Choroid plexus epithelial cell (primary cell): ENCODE results near the gene KCNK7.

ENCODE experiments used
- DNase-seq: peaks from one replicate; pipeline ENCODE4 v3.0.0-alpha.2; 2010; ENCODE audit warnings: low read depth
- H3K4me3 ChIP-seq: 2 replicates; pipeline ENCODE4 v1.5.1; 2011; ENCODE audit warnings: low read depth, mild to moderate bottlenecking, control low read depth, low read length, moderate library complexity
- TF ChIP-seq, protein P1 (sequence below): conservative IDR thresholded peaks from 2 replicates; pipeline ENCODE4 v1.5.1; 2011; ENCODE audit warnings: low read depth, mild to moderate bottlenecking, control low read depth, inconsistent platforms, low read length, moderate library complexity

The KCNK7 gene

DNA sequence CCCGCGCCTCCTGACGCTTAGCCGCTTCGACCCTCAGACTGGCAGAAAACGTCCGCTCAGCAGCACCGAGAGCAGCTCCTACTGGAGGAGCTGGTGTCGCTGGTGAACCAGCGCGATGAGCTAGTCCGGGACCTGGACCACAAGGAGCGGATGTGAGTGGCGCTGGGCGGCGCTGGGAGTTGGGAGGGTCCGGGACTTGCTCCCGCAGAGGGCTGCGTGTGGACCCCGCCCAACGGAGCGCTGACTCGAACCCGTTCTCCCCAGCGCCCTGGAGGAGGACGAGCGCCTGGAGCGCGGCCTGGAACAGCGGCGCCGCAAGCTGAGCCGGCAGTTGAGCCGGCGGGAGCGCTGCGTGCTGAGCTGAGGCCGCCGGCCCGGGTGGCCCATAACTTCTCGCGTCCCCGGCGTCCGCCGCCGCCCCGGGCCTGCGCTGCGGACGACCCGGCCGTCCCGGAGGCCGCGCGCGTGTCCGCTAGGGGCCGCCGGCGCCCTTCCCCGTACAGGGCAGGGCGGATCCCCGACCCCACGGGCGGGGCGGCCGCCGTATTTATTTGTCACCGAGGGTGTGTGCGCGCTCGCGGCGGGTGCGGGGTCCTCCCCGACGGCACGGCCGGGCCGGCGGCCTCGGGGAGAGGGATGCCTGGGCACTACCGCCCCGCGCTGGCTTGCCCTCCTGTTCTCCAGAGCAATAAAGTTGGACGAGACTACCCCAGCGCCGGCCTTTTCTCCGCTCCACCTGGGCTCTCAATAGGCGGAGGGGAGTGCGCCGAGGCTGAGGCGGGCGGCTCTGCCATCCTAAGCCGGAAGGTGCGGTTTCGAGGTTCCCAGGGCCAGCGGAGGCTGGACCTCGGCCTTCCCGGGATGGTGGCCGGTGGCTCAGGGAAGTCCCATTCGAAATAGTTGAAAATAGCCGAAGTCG, 3.4 kb downstream of the KCNK7 start:
- TF ChIP-seq, protein P1, sequence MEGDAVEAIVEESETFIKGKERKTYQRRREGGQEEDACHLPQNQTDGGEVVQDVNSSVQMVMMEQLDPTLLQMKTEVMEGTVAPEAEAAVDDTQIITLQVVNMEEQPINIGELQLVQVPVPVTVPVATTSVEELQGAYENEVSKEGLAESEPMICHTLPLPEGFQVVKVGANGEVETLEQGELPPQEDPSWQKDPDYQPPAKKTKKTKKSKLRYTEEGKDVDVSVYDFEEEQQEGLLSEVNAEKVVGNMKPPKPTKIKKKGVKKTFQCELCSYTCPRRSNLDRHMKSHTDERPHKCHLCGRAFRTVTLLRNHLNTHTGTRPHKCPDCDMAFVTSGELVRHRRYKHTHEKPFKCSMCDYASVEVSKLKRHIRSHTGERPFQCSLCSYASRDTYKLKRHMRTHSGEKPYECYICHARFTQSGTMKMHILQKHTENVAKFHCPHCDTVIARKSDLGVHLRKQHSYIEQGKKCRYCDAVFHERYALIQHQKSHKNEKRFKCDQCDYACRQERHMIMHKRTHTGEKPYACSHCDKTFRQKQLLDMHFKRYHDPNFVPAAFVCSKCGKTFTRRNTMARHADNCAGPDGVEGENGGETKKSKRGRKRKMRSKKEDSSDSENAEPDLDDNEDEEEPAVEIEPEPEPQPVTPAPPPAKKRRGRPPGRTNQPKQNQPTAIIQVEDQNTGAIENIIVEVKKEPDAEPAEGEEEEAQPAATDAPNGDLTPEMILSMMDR = peak; percentile 23
- peak overlapping the region; percentile 47 for H3K4me3 ChIP-seq
- DNase-seq = peak; percentile 57

DNA sequence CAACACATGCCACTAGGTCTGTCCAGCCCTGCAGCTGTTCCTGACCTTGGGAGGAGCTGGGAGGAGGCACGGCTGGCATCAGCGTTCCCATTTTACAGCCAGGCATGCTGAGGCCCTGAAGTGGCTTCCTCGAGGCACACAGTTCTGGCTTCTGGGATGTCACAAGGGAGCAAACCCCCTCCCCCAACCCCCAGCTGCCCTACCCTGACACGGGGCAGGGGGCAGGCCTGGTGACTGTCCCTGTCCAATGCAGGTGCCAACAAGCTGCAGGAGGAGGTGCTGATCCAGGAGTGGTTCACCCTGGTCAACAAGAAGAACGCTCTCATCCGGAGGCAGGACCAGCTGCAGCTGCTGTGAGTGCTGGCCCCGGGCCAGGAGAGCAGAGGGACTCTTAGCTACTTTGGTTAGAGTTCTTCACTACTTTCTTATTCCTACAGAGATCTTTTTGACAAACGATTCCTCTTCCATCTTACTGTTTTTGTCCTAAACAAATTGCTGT, 5.3 kb downstream of the KCNK7 start:
- TF ChIP-seq, protein P1 = no peak
- DNase-seq = peak; percentile 78
- no peak overlapping the region for H3K4me3 ChIP-seq

DNA sequence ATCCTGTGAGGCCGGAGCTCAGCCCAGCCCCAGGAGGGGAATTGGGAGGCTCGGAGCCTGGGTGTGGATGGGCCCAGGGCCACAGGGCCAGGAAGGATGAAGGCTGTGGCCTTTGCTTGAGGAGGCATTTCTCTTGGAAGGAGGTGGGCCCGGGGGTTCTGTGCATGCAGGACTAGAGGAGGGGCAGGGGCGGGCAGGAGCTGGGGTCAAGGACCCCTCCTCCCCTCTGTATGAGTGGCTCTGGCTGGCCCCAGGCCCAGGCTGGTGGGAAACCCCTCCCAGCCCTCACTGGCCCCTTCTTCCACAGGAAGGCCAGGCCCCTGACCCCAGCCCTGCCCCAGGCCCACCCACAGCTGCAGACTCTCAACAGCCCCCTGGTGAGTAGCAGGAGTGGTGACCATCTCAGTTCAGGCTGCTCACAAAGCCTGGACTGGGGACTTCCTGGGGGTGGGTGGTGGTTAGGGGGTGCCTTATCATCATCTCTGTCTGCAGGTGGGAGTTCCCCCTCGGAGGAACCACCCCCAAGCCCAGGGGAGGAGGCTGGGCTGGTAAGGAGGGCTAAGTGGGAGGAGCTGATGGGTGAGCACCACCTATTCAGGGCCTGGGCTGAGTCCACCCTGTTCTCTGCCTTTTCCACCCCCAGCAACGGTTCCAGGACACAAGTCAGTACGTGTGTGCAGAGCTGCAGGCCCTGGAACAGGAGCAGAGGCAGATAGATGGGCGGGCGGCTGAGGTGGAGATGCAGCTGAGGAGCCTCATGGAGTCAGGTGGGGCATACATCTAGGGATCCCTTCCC, 6.0 kb downstream of the KCNK7 start:
- TF ChIP-seq, protein P1 = no peak
- H3K4me3 ChIP-seq = no peak overlapping the region
- DNase-seq = peak; percentile 15

DNA sequence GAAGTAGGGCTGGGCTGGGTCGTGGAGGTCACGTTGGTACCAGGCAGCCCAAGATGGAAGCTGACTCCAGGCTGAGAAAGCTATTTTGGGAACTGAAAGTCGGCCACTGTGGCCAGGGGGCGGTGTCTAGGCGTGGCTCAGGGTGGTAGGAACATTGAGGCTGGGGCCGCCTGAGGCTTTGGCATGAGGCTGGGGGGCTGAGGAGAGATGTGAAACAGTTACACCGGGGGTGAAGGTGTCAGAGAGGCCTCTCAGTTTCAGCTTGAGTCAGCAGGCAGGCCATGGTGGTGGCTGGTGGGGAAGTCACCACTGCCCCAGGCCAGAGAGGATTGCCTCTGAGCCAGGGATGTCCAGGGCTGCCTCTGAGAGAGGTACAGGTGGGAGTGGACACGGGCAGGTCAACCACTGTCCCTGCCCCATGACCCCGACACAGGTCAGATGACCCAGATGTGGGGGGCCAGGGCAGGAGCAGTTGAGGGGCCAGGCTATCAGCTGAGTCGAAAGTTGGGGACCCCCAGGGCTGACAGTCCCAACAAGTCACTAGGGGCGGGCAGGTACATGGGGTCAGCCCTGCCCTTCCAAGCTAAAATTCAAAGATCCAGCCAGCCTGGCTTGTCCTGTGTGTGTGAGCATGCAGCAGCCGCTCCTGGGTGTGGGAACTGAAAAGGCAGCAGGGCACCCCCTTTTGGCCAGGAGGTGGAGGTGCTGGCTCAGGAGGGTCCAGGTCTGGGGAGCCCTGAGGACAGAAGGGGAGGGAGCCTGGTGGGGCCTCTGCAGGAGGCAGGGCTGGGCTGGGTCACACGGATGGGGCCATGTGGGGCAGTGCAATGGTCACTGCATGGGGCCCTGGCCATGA, 7.2 kb downstream of the KCNK7 start:
- DNase-seq = peak; percentile 77
- H3K4me3 ChIP-seq = no peak overlapping the region
- TF ChIP-seq, protein P1 = peak; percentile 80

DNA sequence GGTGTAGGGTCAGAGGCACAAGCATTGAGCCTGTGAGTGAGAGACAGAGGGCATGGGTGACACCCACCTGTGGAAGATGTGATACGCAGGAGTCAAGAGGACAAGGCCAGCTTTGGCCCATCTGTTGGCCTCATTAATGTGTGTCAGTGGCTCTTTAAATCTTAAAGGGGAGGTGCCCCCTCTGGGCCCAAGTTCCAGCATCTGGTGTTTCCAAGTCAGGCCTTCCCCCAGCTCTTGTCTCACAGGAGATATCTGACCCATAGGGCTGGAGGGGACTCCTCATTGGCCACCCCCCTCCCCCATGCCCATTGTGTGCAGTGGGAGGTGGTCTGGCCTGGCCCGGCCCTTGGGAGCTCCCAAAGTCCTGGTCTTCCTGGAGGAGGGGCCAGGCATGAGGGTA, 8.9 kb downstream of the KCNK7 start:
- peak; percentile 33 for DNase-seq
- TF ChIP-seq, protein P1 = no peak
- H3K4me3 ChIP-seq = no peak overlapping the region

DNA sequence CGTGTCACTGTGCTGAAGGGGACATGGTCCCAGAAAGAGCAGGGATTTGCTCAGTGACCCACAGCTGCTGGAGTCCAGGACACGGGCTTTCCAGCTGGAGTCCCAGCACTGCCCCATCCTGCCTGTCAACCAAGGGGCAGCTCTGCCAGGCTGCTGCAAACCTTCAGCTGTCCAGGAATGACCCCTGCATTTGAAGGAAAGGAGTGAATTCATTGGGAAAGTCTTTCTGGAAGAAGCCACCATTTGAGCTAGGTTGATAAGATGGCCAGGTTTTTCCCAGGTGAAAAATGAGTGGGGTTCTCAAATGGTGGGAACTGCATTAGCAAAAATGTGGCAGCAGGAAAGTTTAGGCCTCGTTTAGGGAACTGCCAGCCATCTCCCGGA, 9.4 kb downstream of the KCNK7 start:
- no peak overlapping the region for H3K4me3 ChIP-seq
- no peak for DNase-seq
- TF ChIP-seq, protein P1 = no peak
